Measurements from ENCODE around the gene ACTN1.

DNA sequence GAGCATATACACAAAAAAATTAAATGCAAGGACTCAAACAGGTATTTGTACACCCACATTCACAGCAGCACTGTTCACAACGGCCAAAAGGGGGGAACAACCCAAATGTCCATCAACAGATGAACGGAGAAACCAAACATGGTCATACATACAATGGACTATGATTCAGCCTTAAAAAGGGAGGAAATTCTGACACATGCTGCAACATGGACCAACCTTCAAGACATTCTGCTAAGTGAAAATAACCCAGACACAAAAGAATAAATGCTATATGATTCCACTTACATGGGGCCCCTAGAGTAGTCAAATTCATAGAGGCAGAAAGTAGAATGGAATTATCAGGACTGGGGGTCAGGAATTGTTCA lies 29.5 kb downstream of the ACTN1 start:
- TF ChIP-seq, protein P1, sequence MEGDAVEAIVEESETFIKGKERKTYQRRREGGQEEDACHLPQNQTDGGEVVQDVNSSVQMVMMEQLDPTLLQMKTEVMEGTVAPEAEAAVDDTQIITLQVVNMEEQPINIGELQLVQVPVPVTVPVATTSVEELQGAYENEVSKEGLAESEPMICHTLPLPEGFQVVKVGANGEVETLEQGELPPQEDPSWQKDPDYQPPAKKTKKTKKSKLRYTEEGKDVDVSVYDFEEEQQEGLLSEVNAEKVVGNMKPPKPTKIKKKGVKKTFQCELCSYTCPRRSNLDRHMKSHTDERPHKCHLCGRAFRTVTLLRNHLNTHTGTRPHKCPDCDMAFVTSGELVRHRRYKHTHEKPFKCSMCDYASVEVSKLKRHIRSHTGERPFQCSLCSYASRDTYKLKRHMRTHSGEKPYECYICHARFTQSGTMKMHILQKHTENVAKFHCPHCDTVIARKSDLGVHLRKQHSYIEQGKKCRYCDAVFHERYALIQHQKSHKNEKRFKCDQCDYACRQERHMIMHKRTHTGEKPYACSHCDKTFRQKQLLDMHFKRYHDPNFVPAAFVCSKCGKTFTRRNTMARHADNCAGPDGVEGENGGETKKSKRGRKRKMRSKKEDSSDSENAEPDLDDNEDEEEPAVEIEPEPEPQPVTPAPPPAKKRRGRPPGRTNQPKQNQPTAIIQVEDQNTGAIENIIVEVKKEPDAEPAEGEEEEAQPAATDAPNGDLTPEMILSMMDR (IDR thresholded peaks at IDR 0.05): no peak
- no peak for TF ChIP-seq EP300 (IDR thresholded peaks at IDR 0.05)

Measured in esophagus muscularis mucosa (tissue), 3 donors.